Astrocyte (in vitro differentiated cells and primary cell): Measurements from ENCODE around the gene MEAK7.

Experiments
- EZH2 ChIP-seq: IDR thresholded peaks from 2 replicates; pipeline ENCODE4 v1.6.1; 2012; ENCODE audit warnings: mild to moderate bottlenecking, low read length, inconsistent platforms; ENCODE audit not compliant: insufficient read depth
- TF ChIP-seq, protein P1 (sequence below): IDR thresholded peaks from 2 replicates; pipeline ENCODE4 v1.5.1; 2011; ENCODE audit warnings: low read depth, mild to moderate bottlenecking, inconsistent platforms, low read length, moderate library complexity; ENCODE audit not compliant: insufficient read depth

DNA sequence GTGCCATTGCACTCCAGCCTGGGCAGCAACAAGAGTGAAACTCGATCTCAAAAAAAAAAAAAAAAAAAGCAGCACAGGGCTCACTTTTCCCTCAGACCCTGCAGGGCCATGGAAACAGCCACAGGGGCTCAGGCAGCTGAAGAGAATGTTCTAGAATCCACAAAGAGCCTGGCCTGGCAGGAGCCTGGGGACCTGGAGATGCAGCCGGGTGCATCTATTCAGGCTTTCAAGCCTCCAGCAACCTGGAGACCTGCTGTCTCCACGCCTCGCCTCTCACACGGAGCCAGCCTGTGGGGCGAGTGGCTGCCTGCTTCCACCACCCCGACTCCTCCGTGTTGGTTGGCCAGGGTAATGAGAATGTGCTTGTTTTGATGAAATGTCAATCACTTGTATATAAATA lies 44.0 kb upstream of the MEAK7 start:
- no peak for TF ChIP-seq EZH2
- TF ChIP-seq, protein P1, sequence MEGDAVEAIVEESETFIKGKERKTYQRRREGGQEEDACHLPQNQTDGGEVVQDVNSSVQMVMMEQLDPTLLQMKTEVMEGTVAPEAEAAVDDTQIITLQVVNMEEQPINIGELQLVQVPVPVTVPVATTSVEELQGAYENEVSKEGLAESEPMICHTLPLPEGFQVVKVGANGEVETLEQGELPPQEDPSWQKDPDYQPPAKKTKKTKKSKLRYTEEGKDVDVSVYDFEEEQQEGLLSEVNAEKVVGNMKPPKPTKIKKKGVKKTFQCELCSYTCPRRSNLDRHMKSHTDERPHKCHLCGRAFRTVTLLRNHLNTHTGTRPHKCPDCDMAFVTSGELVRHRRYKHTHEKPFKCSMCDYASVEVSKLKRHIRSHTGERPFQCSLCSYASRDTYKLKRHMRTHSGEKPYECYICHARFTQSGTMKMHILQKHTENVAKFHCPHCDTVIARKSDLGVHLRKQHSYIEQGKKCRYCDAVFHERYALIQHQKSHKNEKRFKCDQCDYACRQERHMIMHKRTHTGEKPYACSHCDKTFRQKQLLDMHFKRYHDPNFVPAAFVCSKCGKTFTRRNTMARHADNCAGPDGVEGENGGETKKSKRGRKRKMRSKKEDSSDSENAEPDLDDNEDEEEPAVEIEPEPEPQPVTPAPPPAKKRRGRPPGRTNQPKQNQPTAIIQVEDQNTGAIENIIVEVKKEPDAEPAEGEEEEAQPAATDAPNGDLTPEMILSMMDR, result no peak
